Measurements from ENCODE around the gene BPIFB2. TPM values are rescaled to one million over a fixed set of nuclear protein-coding genes. Genes with fewer than 3 reads are reported as not detected.

Gene BPIFB2
- total and polyA plus RNA-seq, 5 experiments from 2014 or later = not detected

GRCh38 chr20:32989507-32990283 lies 17.8 kb upstream of the BPIFB2 start:
- no peak for ATAC-seq
- no peak for DNase-seq
- Mint-ChIP-seq H3K27ac (peak overlapping the region in 4 of 10 donors; percentile 22 to 76 (median 56)), H3K9me3 (peaks cover 0 to under 1% (median 0%) of the 10 kb centered on the region in 9 donors), H3K4me3 (no peak overlapping the region), H3K4me1 (peaks cover 19 to 53% (median 44%) of the 10 kb centered on the region in 4 donors), H3K36me3 (no peaks in the 10 kb centered on the region), H3K27me3 (no peaks in the 10 kb centered on the region)
- POLR2A ChIA-PET = interaction anchor here (2.0 kb wide), 1 partner anchor 16 kb away, joined by 6 read pairs; no protein-coding TSS in a partner anchor

GRCh38 chr20:32990426-32990825 lies 17.1 kb upstream of the BPIFB2 start:
- peaks cover 19 to 54% (median 44%) of the 10 kb centered on the region in 4 donors for H3K4me1 Mint-ChIP-seq
- no peak for ATAC-seq
- H3K36me3 Mint-ChIP-seq = peaks cover 0 to 3% (median 0%) of the 10 kb centered on the region in 3 donors
- POLR2A ChIA-PET = interaction anchor here (2.0 kb wide), 1 partner anchor 17 kb away, joined by 6 read pairs; no protein-coding TSS in a partner anchor
- no peak for DNase-seq
- H3K9me3 Mint-ChIP-seq = peaks cover 0 to 6% (median 0%) of the 10 kb centered on the region in 9 donors
- no peaks in the 10 kb centered on the region for H3K27me3 Mint-ChIP-seq
- peak overlapping the region in 1 of 10 donors; percentile 47 for H3K27ac Mint-ChIP-seq
- H3K4me3 Mint-ChIP-seq = no peak overlapping the region

GRCh38 chr20:32991383-32991782 lies 16.1 kb upstream of the BPIFB2 start:
- Mint-ChIP-seq H3K4me1 (peaks cover 18 to 50% (median 43%) of the 10 kb centered on the region in 4 donors), H3K27ac (peak overlapping the region in 8 of 10 donors; percentile 49 to 83 (median 62)), H3K27me3 (no peaks in the 10 kb centered on the region), H3K4me3 (peak overlapping the region in 6 of 10 donors; percentile 16 to 48 (median 43)), H3K9me3 (peaks cover 0 to 10% (median 0%) of the 10 kb centered on the region in 9 donors), H3K36me3 (peaks cover 0 to 3% (median 0%) of the 10 kb centered on the region in 3 donors)
- peak in 2 of 10 donors; percentile 23 to 37 for DNase-seq
- ATAC-seq = peak; percentile 70 to 71
- POLR2A ChIA-PET = interaction anchor here (0.9 kb wide), 1 partner anchor 18 kb away, joined by 3 read pairs; no protein-coding TSS in a partner anchor

GRCh38 chr20:32991792-32992641 lies 15.5 kb upstream of the BPIFB2 start:
- Mint-ChIP-seq H3K27me3 (no peaks in the 10 kb centered on the region), H3K9me3 (peaks cover 0 to 10% (median 0%) of the 10 kb centered on the region in 9 donors), H3K4me3 (peak overlapping the region in 5 of 10 donors; percentile 30 to 48 (median 44)), H3K4me1 (peaks cover 17 to 55% (median 46%) of the 10 kb centered on the region in 4 donors), H3K27ac (peak overlapping the region in 8 of 10 donors; percentile 49 to 83 (median 62)), H3K36me3 (peaks cover 0 to 3% (median 0%) of the 10 kb centered on the region in 3 donors)
- no peak for ATAC-seq
- POLR2A ChIA-PET = interaction anchor here (0.7 to 0.9 kb wide), 2 partner anchors 19 to 24 kb away, joined by 3 read pairs; no protein-coding TSS in a partner anchor
- DNase-seq = no peak

GRCh38 chr20:32993496-32994050 lies 13.9 kb upstream of the BPIFB2 start:
- Mint-ChIP-seq H3K36me3 (peaks cover 0 to 3% (median 0%) of the 10 kb centered on the region in 3 donors), H3K27me3 (no peaks in the 10 kb centered on the region), H3K4me1 (peaks cover 18 to 64% (median 50%) of the 10 kb centered on the region in 4 donors), H3K4me3 (peak overlapping the region in 6 of 10 donors; percentile 3 to 49 (median 18)), H3K27ac (peak overlapping the region; percentile 37 to 91 (median 79)), H3K9me3 (peaks cover 0 to 10% (median 0%) of the 10 kb centered on the region in 9 donors)
- ATAC-seq (peak; percentile 89 to 90), DNase-seq (peak in 4 of 10 donors; percentile 14 to 64 (median 44))
- POLR2A ChIA-PET = interaction anchor here (0.6 to 1.0 kb wide), 2 partner anchors 20 to 21 kb away, joined by 3 to 4 read pairs; no protein-coding TSS in a partner anchor

GRCh38 chr20:32995802-32996201 lies 11.7 kb upstream of the BPIFB2 start:
- H3K36me3 Mint-ChIP-seq = peaks cover 0 to 3% (median 0%) of the 10 kb centered on the region in 3 donors
- POLR2A ChIA-PET = interaction anchor here (1.7 to 2.4 kb wide), 2 partner anchors 9 to 25 kb away, joined by 4 to 7 read pairs; no protein-coding TSS in a partner anchor
- ATAC-seq = no peak
- peaks cover 0 to 10% (median 0%) of the 10 kb centered on the region in 9 donors for H3K9me3 Mint-ChIP-seq
- DNase-seq = no peak
- no peak overlapping the region for H3K27ac Mint-ChIP-seq
- peaks cover 24 to 73% (median 56%) of the 10 kb centered on the region in 4 donors for H3K4me1 Mint-ChIP-seq
- no peaks in the 10 kb centered on the region for H3K27me3 Mint-ChIP-seq
- H3K4me3 Mint-ChIP-seq = no peak overlapping the region

GRCh38 chr20:32997431-32997830 lies 10.1 kb upstream of the BPIFB2 start:
- no peak for DNase-seq
- peak overlapping the region in 3 of 10 donors; percentile 3 to 37 (median 25) for H3K27ac Mint-ChIP-seq
- POLR2A ChIA-PET = interaction anchor here (0.6 kb wide), 1 partner anchor 41 kb away, joined by 3 read pairs; no protein-coding TSS in a partner anchor
- H3K9me3 Mint-ChIP-seq = peaks cover 0 to 10% (median 0%) of the 10 kb centered on the region in 9 donors
- ATAC-seq = no peak
- H3K36me3 Mint-ChIP-seq = peaks cover 0 to 3% (median 0%) of the 10 kb centered on the region in 3 donors
- H3K27me3 Mint-ChIP-seq = no peaks in the 10 kb centered on the region
- no peak overlapping the region for H3K4me3 Mint-ChIP-seq
- H3K4me1 Mint-ChIP-seq = peaks cover 24 to 72% (median 51%) of the 10 kb centered on the region in 4 donors

- Mint-ChIP-seq H3K27ac (peak overlapping the region in 5 of 10 donors; percentile 19 to 69 (median 36)), H3K4me1 (peaks cover 16 to 52% (median 35%) of the 10 kb centered on the region in 4 donors), H3K4me3 (peak overlapping the region in 1 of 10 donors; percentile 29), H3K36me3 (peaks cover 0 to 3% (median 0%) of the 10 kb centered on the region in 3 donors), H3K9me3 (peaks cover 0 to 9% (median 0%) of the 10 kb centered on the region in 9 donors), H3K27me3 (no peaks in the 10 kb centered on the region)
- DNase-seq = no peak
- POLR2A ChIA-PET = no interaction called here
- ATAC-seq = no peak
These were observed 7.8 kb upstream of the BPIFB2 start for GRCh38 chr20:32999603-33000250.

- DNase-seq = no peak
- POLR2A ChIA-PET = interaction anchor here (0.7 kb wide), 1 partner anchor 26 kb away, joined by 3 read pairs; no protein-coding TSS in a partner anchor
- peaks cover 19 to 58% (median 38%) of the 10 kb centered on the region in 4 donors for H3K4me1 Mint-ChIP-seq
- peaks cover 0 to 8% (median 0%) of the 10 kb centered on the region in 9 donors for H3K9me3 Mint-ChIP-seq
- no peak for ATAC-seq
- H3K36me3 Mint-ChIP-seq = no peaks in the 10 kb centered on the region
- no peaks in the 10 kb centered on the region for H3K27me3 Mint-ChIP-seq
- H3K4me3 Mint-ChIP-seq = no peak overlapping the region
- H3K27ac Mint-ChIP-seq = peak overlapping the region in 5 of 10 donors; percentile 36 to 87 (median 47)
These were observed 6.6 kb upstream of the BPIFB2 start for GRCh38 chr20:33000802-33001466.

- no peaks in the 10 kb centered on the region for H3K36me3 Mint-ChIP-seq
- ATAC-seq = no peak
- H3K4me3 Mint-ChIP-seq = no peak overlapping the region
- DNase-seq = no peak
- peak overlapping the region in 6 of 10 donors; percentile 24 to 91 (median 78) for H3K27ac Mint-ChIP-seq
- no peaks in the 10 kb centered on the region for H3K27me3 Mint-ChIP-seq
- H3K9me3 Mint-ChIP-seq = peaks cover 0 to 8% (median 0%) of the 10 kb centered on the region in 9 donors
- POLR2A ChIA-PET = no interaction called here
- peaks cover 16 to 54% (median 37%) of the 10 kb centered on the region in 4 donors for H3K4me1 Mint-ChIP-seq
These were observed 5.3 kb upstream of the BPIFB2 start for GRCh38 chr20:33002087-33002808.
